ENCODE measurements around the gene GLOD4.
A peak's percentile ranks its signal among the peaks of the same experiment; 100 is the strongest.
"Not testable (repeated sequence)": the region's sequence is repeated elsewhere in the genome, so short reads cannot be mapped to it uniquely, and the experiment has no call there.

Gene GLOD4

GRCh38 chr17:802901-803881, 21.1 kb upstream of the GLOD4 start:
- DNase-seq (ENCODE audit: low read depth), result no peak

GRCh38 chr17:802481-802880, 20.4 kb upstream of the GLOD4 start:
- no peak for DNase-seq (ENCODE audit: low read depth)

DNA sequence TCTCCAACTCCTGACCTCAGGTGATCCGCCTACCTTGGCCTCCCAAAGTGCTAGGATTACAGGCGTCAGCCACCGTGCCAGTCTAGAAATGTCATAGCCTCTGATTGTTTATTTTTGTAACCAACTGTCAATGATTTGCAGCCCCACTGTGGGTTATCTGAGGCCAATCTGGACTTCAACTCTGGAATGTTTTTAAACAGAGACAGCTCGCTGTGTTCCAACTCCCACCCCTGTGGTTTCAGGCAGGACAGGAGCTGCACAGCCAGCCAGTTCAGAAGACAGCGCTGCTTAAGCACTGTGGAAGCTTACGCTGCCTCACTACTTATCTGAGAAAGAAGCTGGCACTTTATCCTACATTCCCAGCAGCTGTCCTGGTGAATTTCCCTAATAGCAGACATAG, 19.6 kb upstream of the GLOD4 start:
- no peak for DNase-seq (ENCODE audit: low read depth)

GRCh38 chr17:800446-801242, 18.6 kb upstream of the GLOD4 start:
- DNase-seq (ENCODE audit: low read depth), result no peak

- DNase-seq (ENCODE audit: low read depth), result no peak
Measured at GRCh38 chr17:799261-799660, 17.2 kb upstream of the GLOD4 start.

- DNase-seq (ENCODE audit: low read depth), result no peak
Measured at GRCh38 chr17:798246-798645, 16.2 kb upstream of the GLOD4 start.

DNA sequence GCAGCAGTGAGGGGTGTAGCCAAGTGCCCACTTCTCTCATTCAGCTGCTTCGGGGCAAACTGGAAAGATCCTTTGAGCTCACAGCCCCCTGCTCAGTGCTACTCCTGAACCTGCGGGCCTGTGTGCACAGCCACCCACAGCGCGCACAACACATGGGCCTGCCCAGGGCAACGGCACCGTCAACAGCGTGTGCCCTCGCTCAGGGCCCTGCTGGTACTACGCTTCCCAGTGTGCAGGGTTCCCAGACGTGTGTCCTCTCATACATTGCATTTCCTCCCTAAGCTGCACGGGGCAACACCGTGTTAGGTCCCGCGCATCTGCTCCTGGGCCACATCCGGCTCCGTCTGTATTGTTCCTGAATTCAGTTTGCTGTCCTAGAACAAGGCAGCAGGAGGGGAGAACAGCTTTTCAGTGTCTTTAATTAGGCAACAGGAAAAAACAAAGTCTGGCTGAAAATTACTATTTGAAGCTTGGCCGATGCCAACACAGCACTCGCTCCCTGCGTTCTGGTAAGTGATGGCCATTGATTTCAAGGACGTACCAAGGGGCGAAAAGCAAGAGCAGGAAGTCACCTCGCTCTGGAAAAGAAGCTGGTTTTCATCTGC, 15.3 kb upstream of the GLOD4 start:
- DNase-seq (ENCODE audit: low read depth), result no peak

GRCh38 chr17:796609-797008, 14.5 kb upstream of the GLOD4 start:
- no peak for DNase-seq (ENCODE audit: low read depth)

GRCh38 chr17:795721-796120, 13.6 kb upstream of the GLOD4 start:
- no peak for DNase-seq (ENCODE audit: low read depth)

DNA sequence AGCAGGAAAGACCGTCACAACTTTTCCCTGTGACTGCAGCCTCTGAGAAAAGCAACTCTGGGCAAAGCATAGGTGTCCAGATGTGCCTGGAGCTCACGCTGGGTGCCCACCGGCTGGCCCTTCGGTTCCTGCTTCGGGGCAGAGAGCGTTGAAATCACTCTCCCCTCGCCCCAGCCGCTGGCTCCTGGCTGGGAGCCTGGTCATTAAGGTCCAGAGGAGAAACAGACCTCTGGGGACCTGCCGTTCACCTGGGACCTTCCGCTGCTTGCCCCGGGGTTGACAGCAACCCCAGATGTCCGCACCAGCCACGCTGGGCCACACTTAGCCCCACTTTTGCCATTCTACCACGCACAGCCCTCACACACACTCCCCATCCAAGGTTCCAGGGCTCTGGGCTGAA, 13.2 kb upstream of the GLOD4 start:
- no peak for DNase-seq (ENCODE audit: low read depth)

DNA sequence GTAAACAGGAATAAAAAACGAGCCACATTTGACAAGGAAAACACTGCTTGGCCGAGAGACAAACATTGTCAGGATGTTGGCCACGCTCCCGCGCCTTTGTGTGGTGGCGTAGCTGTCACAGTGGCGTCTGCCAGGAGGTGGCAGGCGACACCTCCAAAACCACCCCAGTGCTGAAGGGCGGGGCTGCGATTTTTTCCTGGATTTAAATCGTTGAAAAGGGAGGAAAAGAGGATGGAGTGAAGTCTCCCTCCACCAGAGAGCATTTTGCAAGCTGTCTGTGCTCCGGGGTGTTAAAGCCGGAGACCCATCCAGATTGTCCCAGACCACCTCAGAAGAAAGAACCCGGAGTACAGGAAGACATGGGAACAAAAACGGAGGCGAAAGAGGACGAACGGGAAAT, 12.8 kb upstream of the GLOD4 start:
- peak; percentile 80 for DNase-seq (ENCODE audit: low read depth)

- peak; percentile 37 for DNase-seq (ENCODE audit: low read depth)
Measured at GRCh38 chr17:792277-792676, 10.2 kb upstream of the GLOD4 start.

DNA sequence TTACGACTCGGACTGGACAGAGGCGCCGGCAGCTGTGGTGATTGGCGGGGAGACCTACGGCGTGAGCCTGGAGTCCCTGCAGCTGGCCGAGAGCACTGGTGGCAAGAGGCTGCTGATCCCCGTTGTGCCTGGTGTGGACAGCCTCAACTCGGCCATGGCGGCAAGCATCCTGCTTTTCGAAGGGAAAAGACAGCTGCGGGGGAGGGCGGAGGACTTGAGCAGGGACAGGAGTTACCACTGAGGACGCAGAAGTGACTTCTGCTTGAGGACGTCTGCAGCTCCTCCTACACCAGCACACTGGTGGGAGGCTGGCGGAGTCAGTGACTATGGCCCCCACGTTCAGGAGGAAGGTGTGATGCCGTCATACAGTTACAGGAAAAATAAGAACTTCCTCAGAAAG, 9.7 kb upstream of the GLOD4 start:
- DNase-seq (ENCODE audit: low read depth), result no peak

DNA sequence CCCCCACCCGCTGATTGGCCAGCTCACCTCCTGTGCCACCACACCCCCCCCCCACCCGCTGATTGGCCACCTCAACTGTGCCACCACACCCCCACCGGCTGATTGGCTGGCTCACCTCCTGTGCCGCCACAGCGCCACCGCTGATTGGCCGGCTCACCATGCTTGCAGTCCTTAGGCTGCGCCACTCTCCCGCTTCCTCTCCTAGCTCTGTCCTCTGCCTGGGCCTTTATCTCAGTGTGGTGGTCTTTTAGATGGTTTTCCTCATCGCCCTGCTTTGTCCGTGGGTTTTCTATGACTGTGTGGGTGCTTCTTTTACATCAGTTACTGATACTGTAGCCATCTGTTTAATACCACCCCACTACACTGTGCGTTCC, 8.8 kb upstream of the GLOD4 start:
- not testable (repeated sequence) for DNase-seq (ENCODE audit: low read depth)

DNA sequence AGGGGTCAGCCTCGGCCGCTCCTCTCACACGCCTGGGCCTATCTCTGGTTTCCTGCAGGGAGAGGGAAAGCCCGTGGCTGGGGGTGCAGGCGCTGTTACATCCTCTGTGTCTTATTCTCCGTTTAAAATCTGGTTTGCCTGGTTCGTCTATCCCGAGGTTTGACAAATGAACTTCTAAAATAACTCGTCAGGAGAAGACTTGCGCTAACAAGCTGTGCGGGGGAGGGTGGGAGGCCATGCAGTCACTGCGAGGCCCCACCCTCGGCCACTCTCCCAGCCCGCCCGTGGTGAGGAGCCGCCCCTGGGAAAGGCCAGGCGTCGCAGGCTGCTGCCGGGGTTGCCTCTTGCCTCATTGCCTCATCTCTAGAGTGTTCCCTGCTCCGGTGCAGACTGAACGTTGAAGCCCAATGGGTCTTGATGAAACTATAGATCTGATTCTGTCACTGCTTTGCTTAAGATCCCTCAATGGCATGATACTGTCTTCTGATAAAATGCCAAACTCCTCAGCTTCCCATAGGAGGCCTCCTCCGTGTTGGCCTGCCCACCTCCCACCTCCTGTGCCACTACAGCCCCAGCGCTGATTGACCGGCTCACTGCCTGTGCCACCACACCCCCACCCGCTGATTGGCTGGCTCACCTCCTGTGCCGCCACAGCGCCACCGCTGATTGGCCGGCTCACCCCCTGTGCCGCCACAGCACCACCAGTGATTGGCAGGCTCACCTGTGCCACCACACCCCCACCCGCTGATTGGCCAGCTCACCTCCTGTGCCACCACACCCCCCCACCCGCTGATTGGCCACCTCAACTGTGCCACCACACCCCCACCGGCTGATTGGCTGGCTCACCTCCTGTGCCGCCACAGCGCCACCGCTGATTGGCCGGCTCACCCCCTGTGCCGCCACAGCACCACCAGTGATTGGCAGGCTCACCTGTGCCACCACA, 8.1 kb upstream of the GLOD4 start:
- not testable (repeated sequence) for DNase-seq (ENCODE audit: low read depth)

DNA sequence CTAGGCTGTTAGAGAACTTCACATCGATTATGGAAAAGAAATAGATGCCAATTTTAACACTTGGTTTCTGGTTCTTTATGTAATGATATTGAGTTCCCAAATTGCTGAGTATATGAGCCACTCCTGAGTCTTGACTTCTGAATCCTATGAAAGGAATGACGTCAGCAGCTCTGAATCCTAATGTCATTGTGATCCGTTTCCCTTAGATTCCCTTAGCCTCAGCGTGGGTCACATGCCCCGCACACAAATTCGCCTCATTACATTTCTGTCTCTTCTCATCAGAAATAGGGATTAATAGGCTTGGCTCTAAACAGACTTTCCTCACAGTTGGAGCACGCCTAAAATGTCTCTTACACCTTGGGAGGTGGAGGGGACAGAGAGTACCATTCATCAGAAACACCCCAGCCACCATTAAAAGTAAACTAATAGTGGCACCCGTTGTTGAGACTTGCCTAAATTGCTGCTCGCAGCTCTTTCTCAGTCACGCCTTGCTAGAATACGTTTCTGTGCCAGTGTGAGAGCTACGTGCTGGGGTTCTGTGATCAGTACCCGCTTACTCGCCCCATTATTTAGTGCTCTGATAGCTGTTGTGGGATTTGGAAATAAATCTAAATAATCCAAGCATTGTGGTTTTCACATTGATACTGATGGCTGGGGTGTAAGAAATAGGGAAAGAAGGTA, 7.2 kb upstream of the GLOD4 start:
- no peak for DNase-seq (ENCODE audit: low read depth)

- no peak for DNase-seq (ENCODE audit: low read depth)
Measured at GRCh38 chr17:788551-788950, 6.5 kb upstream of the GLOD4 start.

DNA sequence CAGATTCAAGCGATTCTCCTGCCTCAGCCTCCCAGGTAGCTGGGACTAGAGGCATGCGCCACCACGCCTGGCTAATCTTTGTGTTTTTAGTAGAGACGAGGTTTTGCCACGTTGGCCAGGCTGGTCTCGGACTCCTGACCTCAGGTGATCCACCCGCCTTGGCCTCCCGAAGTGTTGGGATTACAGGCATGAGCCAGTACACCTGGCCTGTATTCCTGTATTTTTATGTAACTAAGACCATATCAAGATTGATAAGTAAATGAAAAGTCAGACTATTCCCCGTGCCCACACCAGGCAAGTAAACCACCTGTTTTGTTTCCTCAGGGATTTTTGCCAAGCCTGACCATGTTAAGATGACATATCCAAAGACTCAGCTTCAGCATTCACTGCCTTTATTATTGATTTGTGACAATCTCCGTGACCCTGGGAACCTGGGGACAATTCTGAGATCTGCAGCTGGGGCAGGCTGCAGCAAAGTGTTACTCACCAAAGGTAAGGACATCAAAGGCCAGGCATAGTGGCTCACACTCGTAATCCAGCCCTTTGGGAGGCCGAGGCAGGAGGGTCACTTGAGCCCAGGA, 5.7 kb upstream of the GLOD4 start:
- no peak for DNase-seq (ENCODE audit: low read depth)

- not testable (repeated sequence) for DNase-seq (ENCODE audit: low read depth)
Measured at GRCh38 chr17:785901-786300, 3.8 kb upstream of the GLOD4 start.

DNA sequence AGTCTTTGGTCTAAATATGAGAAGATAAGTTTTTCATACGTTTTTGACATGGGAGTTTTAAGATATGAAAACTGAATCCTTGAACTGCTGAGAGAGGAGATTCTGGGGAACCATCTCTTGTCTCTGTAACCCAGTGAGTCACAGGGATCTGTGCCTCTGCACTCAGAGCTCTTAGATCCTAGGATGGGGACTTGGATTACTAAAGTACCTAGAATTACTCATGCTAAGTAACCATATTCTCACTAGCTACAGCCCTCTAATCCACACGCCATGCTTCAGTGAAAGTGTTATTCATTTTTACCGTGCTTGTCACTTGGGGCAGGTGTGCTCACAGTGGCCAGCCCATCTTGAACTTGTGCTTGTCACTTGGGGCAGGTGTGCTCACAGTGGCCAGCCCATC, 2.1 kb upstream of the GLOD4 start:
- DNase-seq (ENCODE audit: low read depth), result peak; percentile 51

GRCh38 chr17:778096-778495, 4.0 kb downstream of the GLOD4 start:
- no peak for DNase-seq (ENCODE audit: low read depth)

Measured in ELR (cell line).